Suprapubic skin (tissue), 4 donors: ENCODE data around the gene ANXA2R. TPM values are rescaled to one million over a fixed set of nuclear protein-coding genes. Genes with fewer than 3 reads are reported as not detected.
"Not testable (repeated sequence)": the region's sequence is repeated elsewhere in the genome, so short reads cannot be mapped to it uniquely, and the experiment has no call there.

Source experiments
- DNase-seq, 2 donors: peaks; one replicate each; pipeline ENCODE4 v3.0.0-alpha.2; 2019; ENCODE audit warnings: low spot score in 2 of 2
- H3K27ac ChIP-seq: fragments of 200-600 bp; sonication (generic); one replicate; pipeline ENCODE4 v1.5.1; 2019
- H3K27me3 ChIP-seq: fragments of 200-600 bp; sonication (generic); one replicate; pipeline ENCODE4 v1.5.1; 2019
- H3K36me3 ChIP-seq: fragments of 200-600 bp; sonication (generic); one replicate; pipeline ENCODE4 v1.5.1; 2019
- H3K4me1 ChIP-seq: fragments of 200-600 bp; sonication (generic); one replicate; pipeline ENCODE4 v1.5.1; 2019
- H3K4me3 ChIP-seq: fragments of 200-600 bp; sonication (generic); one replicate; pipeline ENCODE4 v1.5.1; 2019; ENCODE audit warnings: mild to moderate bottlenecking
- H3K9me3 ChIP-seq: fragments of 200-600 bp; sonication (generic); one replicate; pipeline ENCODE4 v1.5.1; 2019
- EP300 ChIP-seq: sonication (generic); formaldehyde crosslinking; IDR thresholded peaks from one replicate; pipeline ENCODE4 v1.6.1; 2017; ENCODE audit warnings: antibody characterized with exemption
- POLR2A ChIP-seq, 2 donors: fragments of 450-650 bp; IDR thresholded peaks; one replicate each; pipeline ENCODE4 v1.6.1; 2017; ENCODE audit warnings: antibody characterized with exemption in 2 of 2, mild to moderate bottlenecking in 2 of 2, moderate library complexity in 2 of 2
- POLR2AphosphoS5 ChIP-seq, 3 donors: sonication (generic); formaldehyde crosslinking; IDR thresholded peaks; one replicate each; pipeline ENCODE4 v1.6.1; 2017; ENCODE audit warnings: antibody characterized with exemption in 3 of 3
- WGBS: methylation state at CpG from one replicate; pipeline ENCODE4 v1.1.5; 2018; 5-methylcytosine and 5-hydroxymethylcytosine counted together
- total RNA-seq, 4 donors: library from RNA; depleted of rRNA; stranded (reverse); fragments of >200 nt; gene quantifications; one replicate each; pipeline ENCODE4 v1.1.0, GENCODE V29; 2016
- TF ChIP-seq, protein P1 (sequence below), 2 donors: fragments of 200-600 bp in 1 of 2; fragments of 450-650 bp in 1 of 2; sonication (generic) in 1 of 2; IDR thresholded peaks; one replicate each; pipeline ENCODE4 v1.5.1; 2016 to 2019; ENCODE audit warnings: antibody characterized with exemption in 2 of 2, mild to moderate bottlenecking in 1 of 2, moderate library complexity in 1 of 2

The ANXA2R gene
- total RNA-seq, 4 donors from 2014 or later = 0.39 to 3.1 (median 0.89) TPM; not detected in 1

DNA sequence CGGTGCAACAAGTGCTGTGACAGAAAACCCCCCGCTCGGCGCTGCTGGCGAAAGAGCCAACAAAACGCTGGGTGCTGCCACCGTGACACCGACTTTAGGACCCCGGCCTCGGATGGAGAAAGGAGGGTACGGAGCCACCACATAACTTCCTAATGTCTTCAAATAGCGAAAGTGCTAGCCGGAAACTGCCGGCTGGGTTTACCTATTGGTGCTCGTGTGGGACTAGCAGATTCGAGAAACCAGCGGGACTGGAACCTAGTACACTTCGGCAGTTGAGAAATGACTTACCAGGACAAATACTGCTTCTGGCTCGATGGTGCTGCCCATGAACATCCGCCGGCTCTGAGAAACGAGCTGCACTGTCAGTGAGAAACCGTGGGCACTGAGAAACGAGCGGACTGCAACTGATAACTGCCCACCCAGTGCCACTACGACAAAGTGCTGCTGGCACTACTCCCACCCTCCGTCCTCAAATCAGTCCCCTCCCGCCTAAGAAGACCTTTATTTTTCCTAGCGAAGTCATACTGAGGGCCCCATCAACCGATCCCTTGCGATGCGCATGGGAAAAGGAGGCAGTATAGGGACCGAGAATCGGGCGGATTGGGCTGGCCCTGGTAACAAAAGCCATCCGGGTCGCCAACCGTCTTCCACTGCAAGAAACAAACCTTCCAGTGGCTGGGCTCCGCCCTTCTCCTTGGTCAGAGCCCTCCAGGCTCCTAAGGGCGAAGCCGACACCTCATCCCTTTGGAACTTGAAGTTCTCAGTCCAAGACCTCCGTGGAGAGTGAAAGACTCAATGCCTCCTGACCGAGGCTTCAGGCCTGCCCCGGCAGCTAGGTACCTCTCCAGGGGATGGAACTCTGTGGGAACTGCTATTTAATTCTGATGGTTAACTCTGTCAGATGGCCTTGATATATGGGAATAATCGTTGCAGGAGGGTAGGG is 27.0 kb upstream of the ANXA2R start:
- peak overlapping the region; percentile 97 for H3K27ac ChIP-seq
- DNase-seq = peak; percentile 92 to 93
- peaks cover 36% of the 10 kb centered on the region for H3K4me1 ChIP-seq
- H3K36me3 ChIP-seq = peaks cover 15% of the 10 kb centered on the region
- TF ChIP-seq POLR2A (IDR thresholded peaks at IDR 0.05) (peak in 1 of 2 donors; percentile 69), POLR2AphosphoS5 (IDR thresholded peaks at IDR 0.05) (peak in 2 of 3 donors; percentile 72 to 75), EP300 (no peak)
- TF ChIP-seq, protein P1, sequence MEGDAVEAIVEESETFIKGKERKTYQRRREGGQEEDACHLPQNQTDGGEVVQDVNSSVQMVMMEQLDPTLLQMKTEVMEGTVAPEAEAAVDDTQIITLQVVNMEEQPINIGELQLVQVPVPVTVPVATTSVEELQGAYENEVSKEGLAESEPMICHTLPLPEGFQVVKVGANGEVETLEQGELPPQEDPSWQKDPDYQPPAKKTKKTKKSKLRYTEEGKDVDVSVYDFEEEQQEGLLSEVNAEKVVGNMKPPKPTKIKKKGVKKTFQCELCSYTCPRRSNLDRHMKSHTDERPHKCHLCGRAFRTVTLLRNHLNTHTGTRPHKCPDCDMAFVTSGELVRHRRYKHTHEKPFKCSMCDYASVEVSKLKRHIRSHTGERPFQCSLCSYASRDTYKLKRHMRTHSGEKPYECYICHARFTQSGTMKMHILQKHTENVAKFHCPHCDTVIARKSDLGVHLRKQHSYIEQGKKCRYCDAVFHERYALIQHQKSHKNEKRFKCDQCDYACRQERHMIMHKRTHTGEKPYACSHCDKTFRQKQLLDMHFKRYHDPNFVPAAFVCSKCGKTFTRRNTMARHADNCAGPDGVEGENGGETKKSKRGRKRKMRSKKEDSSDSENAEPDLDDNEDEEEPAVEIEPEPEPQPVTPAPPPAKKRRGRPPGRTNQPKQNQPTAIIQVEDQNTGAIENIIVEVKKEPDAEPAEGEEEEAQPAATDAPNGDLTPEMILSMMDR (IDR thresholded peaks at IDR 0.05) = no peak
- H3K27me3 ChIP-seq = no peaks in the 10 kb centered on the region
- H3K4me3 ChIP-seq = peak overlapping the region; percentile 74
- 1% methylated on average over 32 of the region's 45 CpGs for WGBS
- H3K9me3 ChIP-seq = no peaks in the 10 kb centered on the region

DNA sequence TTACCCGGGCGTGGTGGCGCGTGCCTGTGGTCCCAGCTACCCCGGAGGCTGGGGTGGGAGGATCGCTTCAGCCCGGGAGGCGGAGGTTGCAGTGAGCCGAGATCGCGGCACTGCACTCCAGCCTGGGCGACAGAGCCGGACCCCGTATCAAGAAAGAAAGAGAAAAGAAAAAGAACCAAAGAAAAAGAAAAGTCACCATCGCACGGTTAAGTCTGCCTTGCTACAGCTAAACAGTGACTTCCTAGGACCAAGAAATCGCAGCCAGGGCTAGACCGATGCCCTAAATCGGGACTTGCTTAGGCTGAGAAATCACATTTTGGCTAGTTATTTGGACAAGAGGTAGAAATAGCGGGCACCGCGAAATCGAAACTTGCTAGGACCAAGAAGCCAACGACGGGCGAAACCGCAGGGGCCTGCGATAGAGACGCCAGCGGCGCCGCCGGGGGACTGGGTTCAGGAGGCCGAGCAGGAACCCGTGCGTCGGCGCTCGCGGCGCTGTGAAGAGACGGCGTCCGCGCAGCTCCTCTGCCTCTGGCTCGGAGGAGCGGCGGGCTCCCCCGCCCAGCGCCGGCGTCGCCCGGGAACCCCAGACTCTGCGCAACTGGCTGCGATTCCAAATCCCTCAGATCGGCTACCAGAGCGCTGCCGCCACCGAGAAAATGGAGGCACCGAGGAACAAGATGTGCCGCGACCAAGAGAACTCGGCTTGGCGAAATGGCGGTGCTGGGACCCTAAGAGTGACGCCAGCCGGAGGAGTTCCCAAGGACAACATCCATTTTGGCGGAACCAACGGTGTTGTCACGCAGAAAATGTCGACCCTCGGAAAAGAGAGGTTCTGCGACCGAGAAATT is 26.1 kb upstream of the ANXA2R start:
- Histone ChIP-seq H3K27me3 (no peaks in the 10 kb centered on the region), H3K27ac (peak overlapping the region; percentile 97), H3K36me3 (peaks cover 7% of the 10 kb centered on the region), H3K9me3 (no peaks in the 10 kb centered on the region), H3K4me1 (peaks cover 36% of the 10 kb centered on the region), H3K4me3 (peak overlapping the region; percentile 74)
- WGBS = under 1% methylated on average over 40 of the region's 75 CpGs
- peak; percentile 84 to 88 for DNase-seq
- TF ChIP-seq POLR2AphosphoS5 (IDR thresholded peaks at IDR 0.05) (peak in 2 of 3 donors; percentile 2 to 23), EP300 (no peak)

DNA sequence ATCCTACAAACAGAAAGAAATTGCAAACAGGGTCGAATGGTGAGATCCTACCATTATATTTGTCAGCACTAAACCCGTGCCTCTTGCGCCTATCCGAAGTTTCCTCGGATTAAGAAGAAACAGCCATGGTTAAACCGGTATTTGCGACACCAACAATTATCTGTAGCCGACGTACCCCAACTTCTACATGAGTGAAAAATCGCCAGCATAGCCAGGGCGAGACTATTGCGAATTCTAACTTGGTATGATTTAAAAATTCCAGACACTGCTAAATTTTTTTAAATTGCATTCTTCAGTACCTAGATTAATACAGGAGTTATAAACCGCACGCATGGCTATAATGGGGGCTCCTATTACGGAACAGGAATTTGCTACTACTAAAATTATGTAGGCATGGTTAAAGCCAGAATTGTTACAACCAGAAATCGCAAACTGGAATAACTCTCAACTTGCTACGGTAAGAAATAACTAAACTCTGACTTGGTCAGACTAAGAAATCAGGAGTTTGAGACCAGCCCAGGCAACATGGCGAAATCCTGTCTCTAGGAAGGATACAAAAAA is 25.3 kb upstream of the ANXA2R start:
- Histone ChIP-seq H3K36me3 (no peaks in the 10 kb centered on the region), H3K9me3 (no peaks in the 10 kb centered on the region), H3K27me3 (no peaks in the 10 kb centered on the region), H3K4me1 (peaks cover 32% of the 10 kb centered on the region), H3K27ac (peak overlapping the region; percentile 97), H3K4me3 (peak overlapping the region; percentile 74)
- no peak for TF ChIP-seq POLR2A (IDR thresholded peaks at IDR 0.05)
- 0% methylated on average over 18 of the region's 18 CpGs for WGBS
- no peak for DNase-seq

DNA sequence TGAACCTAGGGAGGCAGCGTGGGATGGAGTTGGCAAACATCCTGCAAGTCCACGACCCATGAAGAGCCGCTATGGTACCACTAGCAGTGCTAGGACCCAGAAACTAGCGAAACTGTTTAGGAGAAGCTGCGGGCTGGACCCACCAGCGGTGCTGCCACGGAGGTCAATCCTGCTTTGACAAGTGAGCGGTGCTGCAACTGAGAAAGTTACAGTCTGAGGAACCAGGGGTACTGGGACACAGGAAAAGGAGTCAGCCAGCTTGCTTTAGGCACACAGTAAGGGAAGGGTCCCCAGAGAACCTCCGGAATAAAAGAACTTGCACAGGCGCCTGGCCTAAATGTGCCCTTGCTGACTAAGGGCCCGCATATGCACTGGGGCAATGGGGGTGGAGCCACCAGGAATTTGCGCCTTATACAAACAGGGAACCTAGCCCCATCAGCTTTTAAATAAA is 23.6 kb upstream of the ANXA2R start:
- TF ChIP-seq EP300 (no peak), POLR2A (IDR thresholded peaks at IDR 0.05) (no peak), POLR2AphosphoS5 (IDR thresholded peaks at IDR 0.05) (no peak)
- TF ChIP-seq, protein P1 (IDR thresholded peaks at IDR 0.05) = no peak
- DNase-seq = no peak
- Histone ChIP-seq H3K27me3 (no peaks in the 10 kb centered on the region), H3K27ac (peak overlapping the region; percentile 97), H3K4me1 (peaks cover 19% of the 10 kb centered on the region), H3K4me3 (peak overlapping the region; percentile 74), H3K9me3 (no peaks in the 10 kb centered on the region), H3K36me3 (no peaks in the 10 kb centered on the region)
- 87% methylated on average over 11 of the region's 12 CpGs for WGBS

DNA sequence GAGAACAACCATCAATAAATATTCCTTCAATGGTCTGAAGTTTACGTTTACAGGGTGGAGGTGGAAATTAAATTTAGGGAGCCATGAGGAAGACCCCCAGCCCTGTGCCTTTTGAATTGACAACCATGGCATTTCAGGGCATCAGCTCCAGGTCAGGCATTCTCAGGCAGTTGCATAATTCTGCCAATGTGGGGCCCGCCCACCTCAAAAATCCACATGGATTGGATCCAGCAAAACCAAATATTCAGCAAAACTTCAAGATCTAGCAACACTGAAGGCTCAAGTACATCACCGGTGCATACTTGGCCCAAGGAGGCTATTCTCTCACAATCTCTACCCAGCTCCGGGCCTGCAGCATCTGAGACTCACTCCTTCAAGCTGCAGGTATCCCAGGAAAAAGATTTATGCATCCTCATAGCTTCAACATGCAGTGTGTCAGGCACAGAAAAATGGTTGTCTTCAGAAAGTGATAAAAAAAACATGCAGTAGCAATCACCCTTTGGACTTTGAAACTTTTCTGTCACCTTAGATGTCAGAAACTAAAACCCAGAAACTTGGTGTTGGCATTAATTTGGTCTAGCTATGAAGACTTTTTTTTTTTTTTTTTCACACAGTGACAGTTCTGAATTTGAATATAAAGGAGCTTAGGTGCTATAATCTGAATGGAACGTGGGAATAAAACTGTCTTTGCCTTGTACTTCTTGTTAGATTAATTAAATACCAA is 21.4 kb upstream of the ANXA2R start:
- no peak overlapping the region for H3K27ac ChIP-seq
- H3K36me3 ChIP-seq = no peaks in the 10 kb centered on the region
- no peak overlapping the region for H3K4me3 ChIP-seq
- 64% methylated on average over 5 of the region's 5 CpGs for WGBS
- H3K27me3 ChIP-seq = no peaks in the 10 kb centered on the region
- no peaks in the 10 kb centered on the region for H3K9me3 ChIP-seq
- TF ChIP-seq EP300 (no peak), POLR2AphosphoS5 (IDR thresholded peaks at IDR 0.05) (no peak), POLR2A (IDR thresholded peaks at IDR 0.05) (no peak)
- TF ChIP-seq, protein P1 (IDR thresholded peaks at IDR 0.05) = no peak
- no peak for DNase-seq
- H3K4me1 ChIP-seq = peaks cover 4% of the 10 kb centered on the region

DNA sequence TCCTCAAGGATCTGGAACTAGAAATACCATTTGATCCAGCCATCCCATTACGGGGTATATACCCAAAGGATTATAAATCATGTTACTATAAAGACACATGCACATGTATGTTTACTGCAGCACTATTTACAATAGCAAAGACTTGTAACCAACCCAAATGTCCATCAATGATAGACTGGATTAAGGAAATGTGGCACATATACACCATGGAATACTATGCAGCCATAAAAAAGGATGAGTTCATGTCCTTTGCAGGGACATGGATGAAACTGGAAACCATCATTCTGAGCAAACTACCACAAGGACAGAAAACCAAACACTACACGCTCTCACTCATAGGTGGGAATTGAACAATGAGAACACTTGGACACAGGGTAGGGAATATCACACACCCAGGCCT is 19.9 kb upstream of the ANXA2R start:
- not testable (repeated sequence) for H3K4me1 ChIP-seq, DNase-seq, H3K4me3 ChIP-seq, H3K36me3 ChIP-seq, H3K27me3 ChIP-seq, H3K9me3 ChIP-seq, H3K27ac ChIP-seq
- 91% methylated on average over 2 of the region's 2 CpGs for WGBS

DNA sequence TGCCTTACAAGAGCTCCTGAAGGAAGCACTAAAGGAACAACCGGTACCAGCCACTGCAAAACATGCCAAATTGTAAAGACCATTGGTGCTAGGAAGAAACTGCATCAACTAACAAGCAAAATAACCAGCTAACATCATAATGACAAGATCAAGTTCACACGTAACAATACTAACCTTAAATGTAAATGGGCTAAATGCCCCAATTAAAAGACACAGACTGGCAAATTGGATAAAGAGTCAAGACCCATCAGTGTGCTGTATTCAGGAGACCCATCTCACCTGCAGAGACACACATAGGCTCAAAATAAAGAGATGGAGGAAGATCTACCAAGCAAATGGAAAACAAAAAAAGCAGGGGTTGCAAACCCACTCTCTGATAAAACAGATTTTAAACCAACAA is 15.0 kb upstream of the ANXA2R start:
- H3K4me1 ChIP-seq, H3K36me3 ChIP-seq, H3K4me3 ChIP-seq, DNase-seq, H3K27me3 ChIP-seq, H3K27ac ChIP-seq, H3K9me3 ChIP-seq: not testable (repeated sequence)
- 100% methylated on average over 2 of the region's 2 CpGs for WGBS
